Upper lobe of right lung (tissue), 1 donor: Measurements from ENCODE around the gene MAPKBP1. TPM values are rescaled to one million over a fixed set of nuclear protein-coding genes. Genes with fewer than 3 reads are reported as not detected.
A peak's percentile ranks its signal among the peaks of the same experiment; 100 is the strongest.

Experiments used
- ATAC-seq: fragments of 200-7000 bp; cut with Tn5 transposase; one replicate; pipeline ENCODE4 v1.9.1; 2020; ENCODE audit warnings: mild to moderate bottlenecking, moderate library complexity
- DNase-seq: peaks from one replicate; pipeline ENCODE4 v3.0.0-alpha.2; 2020
- H3K27ac ChIP-seq: fragments of 200-600 bp; one replicate; pipeline ENCODE4 v1.8.0; 2022
- H3K27me3 ChIP-seq: fragments of 200-600 bp; one replicate; pipeline ENCODE4 v1.8.0; 2022; ENCODE audit warnings: mild to moderate bottlenecking
- H3K36me3 ChIP-seq: fragments of 200-600 bp; one replicate; pipeline ENCODE4 v1.8.0; 2022
- H3K4me1 ChIP-seq: fragments of 200-600 bp; one replicate; pipeline ENCODE4 v1.8.0; 2022
- H3K4me3 ChIP-seq: fragments of 200-600 bp; one replicate; pipeline ENCODE4 v1.8.0; 2022; ENCODE audit warnings: mild to moderate bottlenecking
- H3K9me3 ChIP-seq: fragments of 200-600 bp; one replicate; pipeline ENCODE4 v1.8.0; 2022
- intact Hi-C: fragments of 100-400 bp; cut with DNase I; formaldehyde crosslinking; loops from one replicate; pipeline ENCODE4 v1.11.0; 2022
- total RNA-seq: library from RNA; stranded (reverse); fragmentation: NEBNext Ultra II Directional; extraction: Animal tissue kit (Norgen Biotek cat#: 25700); gene quantifications from one replicate; pipeline ENCODE4 v1.2.1, GENCODE V29; 2021
- TF ChIP-seq, protein P1 (sequence below): fragments of 200-600 bp; IDR thresholded peaks from one replicate; pipeline ENCODE4 v1.8.0; 2022; ENCODE audit warnings: antibody characterized with exemption
- donor health status: DM: no; HTN: yes; CAD: no; lungs with severe emphysema.

MAPKBP1 gene
- total RNA-seq, 1 donor from 2014 or later, result 22.4 TPM

DNA sequence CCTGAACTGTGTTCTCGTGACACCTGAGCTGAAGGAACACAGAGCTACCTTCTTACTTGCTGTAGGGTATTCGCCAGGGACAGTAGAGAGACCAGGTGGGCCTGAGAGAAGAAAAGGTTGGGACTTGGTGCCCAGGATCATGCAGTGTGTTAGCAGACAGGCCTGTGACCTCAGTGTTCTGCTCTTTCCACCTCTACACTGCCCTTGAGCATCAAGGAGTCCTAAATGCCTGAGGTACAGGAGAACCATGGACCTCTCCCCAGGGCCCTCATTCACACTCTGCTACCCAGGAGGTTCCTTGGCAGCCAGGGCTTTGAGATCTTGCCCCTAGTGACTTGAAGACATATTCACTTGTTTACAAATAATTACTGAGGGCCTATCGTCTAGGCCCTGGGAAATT lies 31.4 kb downstream of the MAPKBP1 start:
- Histone ChIP-seq H3K27ac (no peak overlapping the region), H3K9me3 (no peaks in the 10 kb centered on the region), H3K4me1 (no peaks in the 10 kb centered on the region), H3K36me3 (peaks cover 6% of the 10 kb centered on the region), H3K27me3 (no peaks in the 10 kb centered on the region), H3K4me3 (no peak overlapping the region)
- TF ChIP-seq, protein P1, sequence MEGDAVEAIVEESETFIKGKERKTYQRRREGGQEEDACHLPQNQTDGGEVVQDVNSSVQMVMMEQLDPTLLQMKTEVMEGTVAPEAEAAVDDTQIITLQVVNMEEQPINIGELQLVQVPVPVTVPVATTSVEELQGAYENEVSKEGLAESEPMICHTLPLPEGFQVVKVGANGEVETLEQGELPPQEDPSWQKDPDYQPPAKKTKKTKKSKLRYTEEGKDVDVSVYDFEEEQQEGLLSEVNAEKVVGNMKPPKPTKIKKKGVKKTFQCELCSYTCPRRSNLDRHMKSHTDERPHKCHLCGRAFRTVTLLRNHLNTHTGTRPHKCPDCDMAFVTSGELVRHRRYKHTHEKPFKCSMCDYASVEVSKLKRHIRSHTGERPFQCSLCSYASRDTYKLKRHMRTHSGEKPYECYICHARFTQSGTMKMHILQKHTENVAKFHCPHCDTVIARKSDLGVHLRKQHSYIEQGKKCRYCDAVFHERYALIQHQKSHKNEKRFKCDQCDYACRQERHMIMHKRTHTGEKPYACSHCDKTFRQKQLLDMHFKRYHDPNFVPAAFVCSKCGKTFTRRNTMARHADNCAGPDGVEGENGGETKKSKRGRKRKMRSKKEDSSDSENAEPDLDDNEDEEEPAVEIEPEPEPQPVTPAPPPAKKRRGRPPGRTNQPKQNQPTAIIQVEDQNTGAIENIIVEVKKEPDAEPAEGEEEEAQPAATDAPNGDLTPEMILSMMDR, result no peak
- intact Hi-C loops, result no loop called here
- no peak for ATAC-seq
- DNase-seq, result no peak

DNA sequence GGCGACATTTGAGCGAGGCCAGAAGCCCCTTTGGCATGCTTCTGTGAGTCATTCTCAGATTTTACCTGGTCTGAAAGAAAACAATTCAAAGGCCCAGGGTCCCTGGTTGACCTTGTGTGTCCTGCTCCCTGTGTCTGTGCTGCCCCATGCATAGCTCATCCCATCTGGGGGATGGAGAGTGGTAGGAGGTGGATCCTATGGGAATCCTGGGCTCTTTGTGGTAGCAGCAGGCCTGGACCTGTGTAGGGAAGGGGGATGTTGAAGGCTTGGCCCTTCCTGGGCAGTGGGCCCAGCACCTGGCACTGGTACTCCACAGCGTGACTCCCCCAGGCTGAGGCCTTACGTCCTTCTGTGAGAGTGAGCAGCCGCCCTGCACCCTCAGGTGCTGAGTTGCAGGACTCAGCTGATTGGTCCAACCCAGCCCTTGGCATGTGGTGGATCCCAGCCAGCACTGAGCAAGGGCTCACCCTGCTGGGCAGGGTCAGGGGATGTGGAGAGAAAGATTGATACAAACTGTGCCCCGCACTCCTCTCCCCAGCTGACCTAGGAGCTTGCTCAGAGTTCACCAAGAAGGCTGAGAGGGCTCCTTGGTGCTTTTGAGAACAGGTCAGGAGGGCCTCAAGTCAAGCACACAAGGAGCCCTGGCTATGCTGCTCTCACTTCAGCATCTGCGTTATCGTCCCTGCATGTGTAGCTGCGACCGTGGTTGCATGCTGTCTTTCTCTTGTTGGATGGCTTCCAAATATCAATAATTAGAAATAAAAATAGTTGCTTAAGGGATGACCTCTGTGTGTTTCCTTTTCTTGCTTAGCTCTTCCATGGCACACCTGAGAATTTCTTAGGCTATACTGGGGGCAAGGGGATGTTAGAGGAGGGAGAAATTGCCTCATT lies 32.3 kb downstream of the MAPKBP1 start:
- TF ChIP-seq, protein P1, result no peak
- Histone ChIP-seq H3K27me3 (no peaks in the 10 kb centered on the region), H3K36me3 (peaks cover 4% of the 10 kb centered on the region), H3K27ac (no peak overlapping the region), H3K4me1 (no peaks in the 10 kb centered on the region), H3K9me3 (no peaks in the 10 kb centered on the region), H3K4me3 (no peak overlapping the region)
- no peak for DNase-seq
- intact Hi-C loops, result no loop called here
- ATAC-seq, result peak; percentile 69

DNA sequence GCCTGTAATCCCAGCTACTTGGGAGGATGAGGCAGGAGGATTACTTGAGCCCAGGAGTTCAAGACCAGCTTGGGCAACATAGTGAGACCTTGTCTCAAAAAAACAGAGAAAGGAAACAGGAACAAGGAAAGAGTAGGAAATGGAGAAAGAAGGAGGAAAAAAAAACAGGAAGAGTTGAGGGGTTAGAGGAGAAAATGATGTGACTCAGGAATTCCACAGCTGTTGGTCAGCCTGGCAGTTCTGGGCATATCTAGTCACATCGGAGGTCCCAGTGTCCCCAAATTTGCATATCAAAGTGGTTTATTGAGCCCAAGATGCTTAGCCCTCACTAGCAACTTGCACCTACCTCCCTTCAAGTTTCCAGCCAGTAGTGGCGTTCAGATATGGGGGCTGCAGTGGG lies 34.8 kb downstream of the MAPKBP1 start:
- Histone ChIP-seq H3K27me3 (no peaks in the 10 kb centered on the region), H3K27ac (no peak overlapping the region), H3K4me1 (no peaks in the 10 kb centered on the region), H3K36me3 (peaks cover 19% of the 10 kb centered on the region), H3K9me3 (no peaks in the 10 kb centered on the region), H3K4me3 (no peak overlapping the region)
- intact Hi-C loops, result no loop called here
- ATAC-seq, result no peak
- no peak for DNase-seq
- TF ChIP-seq, protein P1, result no peak

DNA sequence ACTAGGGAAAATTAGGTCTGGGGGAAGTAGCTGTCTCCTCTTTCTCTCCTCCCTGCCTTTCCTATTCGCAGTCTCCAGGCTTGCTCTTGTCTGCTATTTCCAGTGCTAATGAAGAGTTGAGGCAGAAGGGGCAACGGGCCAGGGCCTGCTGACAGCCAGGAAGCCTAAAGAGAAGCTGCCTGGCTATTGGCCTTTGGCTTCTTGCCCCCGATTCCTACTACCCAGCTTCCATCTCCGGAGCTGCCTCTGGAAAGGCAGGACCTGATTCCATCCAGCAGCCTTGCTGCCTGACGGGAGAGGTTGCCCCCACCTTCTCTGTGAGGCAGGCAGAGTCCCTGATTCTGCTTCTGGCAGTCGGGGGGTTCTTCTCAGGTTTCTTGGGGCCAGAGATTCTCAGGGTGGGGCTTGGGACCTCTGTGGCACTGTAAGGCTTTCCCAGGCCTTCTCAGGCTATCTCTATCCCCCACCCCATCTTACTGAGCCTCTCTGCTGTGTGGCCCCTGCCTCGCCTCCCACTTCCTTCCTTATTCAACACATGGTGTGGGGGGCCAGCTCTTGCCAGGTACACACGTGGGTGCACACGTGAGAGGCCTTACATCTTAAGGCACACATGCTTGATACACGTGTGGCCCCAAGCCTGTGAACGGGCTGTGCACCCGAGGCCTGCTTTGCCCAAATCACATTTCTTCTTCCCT lies 35.4 kb downstream of the MAPKBP1 start:
- no peak for ATAC-seq
- Histone ChIP-seq H3K9me3 (no peaks in the 10 kb centered on the region), H3K4me1 (no peaks in the 10 kb centered on the region), H3K27ac (no peak overlapping the region), H3K27me3 (no peaks in the 10 kb centered on the region), H3K4me3 (no peak overlapping the region), H3K36me3 (peaks cover 24% of the 10 kb centered on the region)
- intact Hi-C loops, result loop anchor here (5.0 kb wide), 1 partner anchor 37 kb away; the partner anchor contains the start of gene MAPKBP1
- DNase-seq, result no peak
- TF ChIP-seq, protein P1, result no peak

DNA sequence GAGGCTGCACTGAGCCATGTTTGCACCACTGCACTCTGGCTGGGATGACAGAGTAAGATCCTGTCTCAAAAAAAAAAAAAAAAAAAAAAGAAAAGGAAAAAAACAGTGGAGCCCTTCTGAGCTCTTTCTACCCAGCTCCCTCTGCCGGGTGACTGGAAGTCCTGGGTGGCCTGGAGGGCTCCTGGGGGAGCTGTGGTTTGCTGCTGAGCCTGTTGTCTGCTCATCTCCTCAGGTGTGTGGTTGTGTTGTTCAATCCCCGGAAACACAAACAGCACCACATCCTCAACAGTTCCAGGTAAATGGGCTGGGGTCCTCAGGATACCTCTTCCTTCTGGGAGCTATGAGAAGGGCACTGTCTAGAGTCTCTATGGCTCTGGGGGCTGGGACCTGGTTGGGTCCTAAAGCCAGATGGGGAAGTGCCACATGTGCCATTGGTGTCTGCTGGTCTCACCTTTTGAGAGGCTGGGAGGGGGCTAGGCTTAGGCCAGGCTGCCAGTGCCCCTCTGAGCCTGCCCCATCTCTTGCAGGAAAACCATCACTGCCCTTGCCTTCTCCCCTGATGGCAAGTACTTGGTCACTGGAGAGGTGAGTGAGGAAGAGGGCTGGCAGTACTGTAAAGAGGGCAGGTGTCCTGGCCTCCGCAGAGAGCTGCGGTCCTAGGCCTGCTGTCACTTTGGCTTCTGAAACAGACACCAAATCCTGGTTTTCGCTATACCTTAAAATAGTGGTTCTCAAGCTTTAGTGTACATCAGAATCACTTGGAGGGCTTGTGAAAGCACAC lies 36.6 kb downstream of the MAPKBP1 start:
- no peak overlapping the region for H3K4me3 ChIP-seq
- no peak overlapping the region for H3K27ac ChIP-seq
- TF ChIP-seq, protein P1, result no peak
- H3K4me1 ChIP-seq, result no peaks in the 10 kb centered on the region
- intact Hi-C loops, result loop anchor here (5.0 kb wide), 1 partner anchor 39 kb away; the partner anchor contains the start of gene MAPKBP1
- peaks cover 33% of the 10 kb centered on the region for H3K36me3 ChIP-seq
- no peak for ATAC-seq
- DNase-seq, result no peak
- no peaks in the 10 kb centered on the region for H3K27me3 ChIP-seq
- H3K9me3 ChIP-seq, result no peaks in the 10 kb centered on the region
